Keratinocyte (primary cell): ENCODE measurements around the gene SETD1B. TPM values are rescaled to one million over a fixed set of nuclear protein-coding genes. Genes with fewer than 3 reads are reported as not detected.

ENCODE experiments used
- DNase-seq: peaks from one replicate; pipeline ENCODE4 v3.0.0-alpha.2; 2011; ENCODE audit warnings: low read depth, missing footprints, low spot score
- FAIRE-seq: peaks from 2 replicates; lab custom pipeline; 2011; peaks lifted over from hg19 to GRCh38; lab: Jason Lieb, UNC
- H2AFZ ChIP-seq: 2 replicates; pipeline ENCODE4 v1.6.0; 2012; ENCODE audit warnings: low read length, control low read depth, inconsistent platforms; ENCODE audit not compliant: control insufficient read depth
- H3K27ac ChIP-seq: 2 replicates; pipeline ENCODE4 v1.5.1; 2011; ENCODE audit warnings: low read length; ENCODE audit not compliant: control insufficient read depth, insufficient read depth
- H3K27me3 ChIP-seq: 3 replicates; pipeline ENCODE4 v1.6.0; 2011; ENCODE audit warnings: low read length; ENCODE audit not compliant: control insufficient read depth, insufficient read depth; ENCODE audit errors: extremely low read depth
- H3K36me3 ChIP-seq, 2 experiments: 2 replicates in 1 of 2; 3 replicates in 1 of 2; pipeline ENCODE4 v1.5.1; 2011; ENCODE audit warnings: low read length in 2 of 2, mild to moderate bottlenecking in 1 of 2; ENCODE audit not compliant: control insufficient read depth in 2 of 2, insufficient read depth in 2 of 2; ENCODE audit errors: extremely low read depth in 1 of 2
- H3K4me1 ChIP-seq: 3 replicates; pipeline ENCODE4 v1.5.1; 2011; ENCODE audit warnings: low read length; ENCODE audit not compliant: control insufficient read depth, insufficient read depth; ENCODE audit errors: extremely low read depth
- H3K4me2 ChIP-seq: 3 replicates; pipeline ENCODE4 v1.6.0; 2011; ENCODE audit warnings: low read depth, low read length; ENCODE audit not compliant: control insufficient read depth, insufficient read depth; ENCODE audit errors: extremely low read depth
- H3K4me3 ChIP-seq, 3 experiments: fragments of 200-600 bp in 1 of 3; sonication (generic) in 1 of 3; 2 replicates in 2 of 3; 3 replicates in 1 of 3; pipeline ENCODE4 v1.5.1; 2011 to 2016; ENCODE audit warnings: low read length in 3 of 3, mild to moderate bottlenecking in 3 of 3, control low read depth in 2 of 3, inconsistent platforms in 1 of 3, low read depth in 1 of 3, mixed read lengths in 1 of 3, mixed run types in 1 of 3, moderate library complexity in 1 of 3; ENCODE audit not compliant: control insufficient read depth in 2 of 3, insufficient read depth in 2 of 3; ENCODE audit errors: extremely low read depth in 1 of 3
- H3K79me2 ChIP-seq: 2 replicates; pipeline ENCODE4 v1.6.0; 2012; ENCODE audit warnings: low read length; ENCODE audit not compliant: control insufficient read depth, insufficient read depth
- H3K9ac ChIP-seq: 3 replicates; pipeline ENCODE4 v1.6.0; 2011; ENCODE audit warnings: low read length; ENCODE audit not compliant: control insufficient read depth, insufficient read depth; ENCODE audit errors: extremely low read depth
- H3K9me1 ChIP-seq: 3 replicates; pipeline ENCODE4 v1.6.0; 2011; ENCODE audit warnings: low read length; ENCODE audit not compliant: control insufficient read depth, insufficient read depth; ENCODE audit errors: extremely low read depth
- H3K9me3 ChIP-seq: 2 replicates; pipeline ENCODE4 v1.5.1; 2012; ENCODE audit warnings: low read depth, low read length; ENCODE audit not compliant: control insufficient read depth
- H4K20me1 ChIP-seq: 3 replicates; pipeline ENCODE4 v1.6.0; 2011; ENCODE audit warnings: low read length; ENCODE audit not compliant: control insufficient read depth, insufficient read depth; ENCODE audit errors: extremely low read depth
- EZH2 ChIP-seq: IDR thresholded peaks from one replicate; pipeline ENCODE4 v1.6.1; 2012; ENCODE audit warnings: inconsistent platforms, mild to moderate bottlenecking, low read length, moderate library complexity
- dilution Hi-C: fragments of 300-500 bp; cut with MboI; formaldehyde crosslinking; loops from one replicate; pipeline ENCODE4 v1.7.0; 2020; ENCODE audit warnings: low sequenced_read_pairs; ENCODE audit not compliant: extremely low pct_ligation_motif_present
- polyA plus RNA-seq, 5 experiments: library from polyadenylated mRNA; depleted of rRNA in 3 of 5; stranded (reverse) in 3 of 5; stranded (forward) in 1 of 5; unstranded in 1 of 5; fragments of >200 nt; gene quantifications; 1 replicate in 1 of 5; 2 replicates in 3 of 5; 3 replicates in 1 of 5; pipeline versions ENCODE4 v1.2.1 to v1.2.3, GENCODE V29; 2011 to 2012; ENCODE audit warnings: missing spikeins in 2 of 5, low read depth in 1 of 5, low replicate concordance in 1 of 5
- TF ChIP-seq, protein P1 (sequence below), 3 experiments: IDR thresholded peaks in 1 of 3; conservative IDR thresholded peaks in 1 of 3; optimal IDR thresholded peaks in 1 of 3; 2 replicates in 2 of 3; 3 replicates in 1 of 3; pipeline versions ENCODE3 to v1.5.1; 2011; ENCODE audit warnings: low read length in 3 of 3, mild to moderate bottlenecking in 3 of 3, moderate library complexity in 2 of 3, control low read depth in 1 of 3, inconsistent platforms in 1 of 3; ENCODE audit not compliant: insufficient read depth in 2 of 3; ENCODE audit errors: extremely low read depth in 1 of 3

Gene SETD1B
- polyA plus RNA-seq, 1 donor (not counting 4 experiments of a cell fraction or from before 2014, with no cell fraction given), result 0.72 TPM

DNA sequence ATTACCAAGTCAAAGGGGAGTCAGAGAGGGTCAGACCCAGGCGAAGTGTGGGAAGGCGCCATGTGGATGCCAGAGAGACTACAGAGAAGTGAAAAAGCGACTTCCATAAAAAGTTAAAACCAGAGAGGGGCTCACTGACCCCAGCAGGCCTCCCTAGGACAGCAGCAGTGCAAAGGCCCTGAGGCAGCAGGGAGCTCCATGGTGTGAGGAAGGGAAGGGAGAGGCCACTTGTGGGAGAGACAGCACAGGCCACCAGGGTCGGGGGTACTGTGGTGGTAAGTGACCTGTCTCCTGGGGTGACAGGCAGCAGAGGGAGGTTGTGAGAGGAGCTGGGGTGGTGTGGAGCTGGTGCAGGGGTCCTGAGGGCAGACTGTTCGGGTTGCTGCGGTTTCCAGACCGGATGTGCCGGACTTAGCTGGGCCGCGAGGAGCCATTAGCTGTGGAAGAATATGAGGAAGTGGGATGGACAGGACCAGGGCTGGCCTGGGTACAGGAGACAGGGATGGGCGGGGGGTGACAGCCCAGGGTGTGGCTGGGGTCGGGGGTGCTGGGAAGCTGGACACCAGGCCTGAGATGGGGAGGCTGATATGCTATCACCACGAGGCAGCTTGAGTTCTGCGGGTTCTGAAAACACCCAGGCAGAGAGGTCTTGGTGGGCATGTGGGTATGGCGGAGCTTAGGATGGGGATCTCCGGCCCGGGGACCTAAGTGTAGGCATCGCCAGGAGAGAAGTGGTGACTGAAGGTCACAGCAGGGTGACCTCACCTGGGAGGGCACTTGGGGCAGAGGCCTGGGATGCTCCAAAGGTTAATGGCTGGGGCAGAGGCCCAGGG, 22.7 kb downstream of the SETD1B start:
- no peaks in the 10 kb centered on the region for H3K9me3 ChIP-seq
- DNase-seq (no peak), FAIRE-seq (no peak)
- no peak overlapping the region for H3K4me2 ChIP-seq
- no peak overlapping the region for H3K27ac ChIP-seq
- H4K20me1 ChIP-seq, result peaks cover 3% of the 10 kb centered on the region
- H3K9me1 ChIP-seq, result no peaks in the 10 kb centered on the region
- no peaks in the 10 kb centered on the region for H3K4me1 ChIP-seq
- H3K36me3 ChIP-seq, result peaks cover 37 to 42% of the 10 kb centered on the region in 2 experiments
- no peak overlapping the region for H2AFZ ChIP-seq
- H3K4me3 ChIP-seq, result no peak overlapping the region
- dilution Hi-C loops, result no loop called here
- TF ChIP-seq, protein P1, sequence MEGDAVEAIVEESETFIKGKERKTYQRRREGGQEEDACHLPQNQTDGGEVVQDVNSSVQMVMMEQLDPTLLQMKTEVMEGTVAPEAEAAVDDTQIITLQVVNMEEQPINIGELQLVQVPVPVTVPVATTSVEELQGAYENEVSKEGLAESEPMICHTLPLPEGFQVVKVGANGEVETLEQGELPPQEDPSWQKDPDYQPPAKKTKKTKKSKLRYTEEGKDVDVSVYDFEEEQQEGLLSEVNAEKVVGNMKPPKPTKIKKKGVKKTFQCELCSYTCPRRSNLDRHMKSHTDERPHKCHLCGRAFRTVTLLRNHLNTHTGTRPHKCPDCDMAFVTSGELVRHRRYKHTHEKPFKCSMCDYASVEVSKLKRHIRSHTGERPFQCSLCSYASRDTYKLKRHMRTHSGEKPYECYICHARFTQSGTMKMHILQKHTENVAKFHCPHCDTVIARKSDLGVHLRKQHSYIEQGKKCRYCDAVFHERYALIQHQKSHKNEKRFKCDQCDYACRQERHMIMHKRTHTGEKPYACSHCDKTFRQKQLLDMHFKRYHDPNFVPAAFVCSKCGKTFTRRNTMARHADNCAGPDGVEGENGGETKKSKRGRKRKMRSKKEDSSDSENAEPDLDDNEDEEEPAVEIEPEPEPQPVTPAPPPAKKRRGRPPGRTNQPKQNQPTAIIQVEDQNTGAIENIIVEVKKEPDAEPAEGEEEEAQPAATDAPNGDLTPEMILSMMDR (optimal IDR thresholded peaks at IDR 0.05 in 1 of 3, IDR thresholded peaks at IDR 0.05 in 1 of 3, conservative IDR thresholded peaks at IDR 0.05 in 1 of 3; ENCODE audit: extremely low read depth in 1 of 3, insufficient read depth in 2 of 3, low read length in 3 of 3), result no peak
- no peak for TF ChIP-seq EZH2
- no peak overlapping the region for H3K9ac ChIP-seq
- no peaks in the 10 kb centered on the region for H3K27me3 ChIP-seq
- no peaks in the 10 kb centered on the region for H3K79me2 ChIP-seq

GRCh38 chr12:121827351-121828099, 23.7 kb downstream of the SETD1B start:
- dilution Hi-C loops, result no loop called here
- Histone ChIP-seq H2AFZ (no peak overlapping the region), H3K4me3 (no peak overlapping the region), H3K79me2 (no peaks in the 10 kb centered on the region), H3K9ac (no peak overlapping the region), H3K36me3 (peaks cover 32 to 45% of the 10 kb centered on the region in 2 experiments), H3K27me3 (no peaks in the 10 kb centered on the region), H3K27ac (no peak overlapping the region), H4K20me1 (peaks cover 3% of the 10 kb centered on the region), H3K4me2 (no peak overlapping the region), H3K9me3 (no peaks in the 10 kb centered on the region), H3K4me1 (no peaks in the 10 kb centered on the region), H3K9me1 (no peaks in the 10 kb centered on the region)
- no peak for TF ChIP-seq EZH2
- TF ChIP-seq, protein P1 (optimal IDR thresholded peaks at IDR 0.05 in 1 of 3, IDR thresholded peaks at IDR 0.05 in 1 of 3, conservative IDR thresholded peaks at IDR 0.05 in 1 of 3; ENCODE audit: extremely low read depth in 1 of 3, insufficient read depth in 2 of 3, low read length in 3 of 3), result no peak
- DNase-seq (no peak), FAIRE-seq (no peak)
